Bone marrow (tissue), 2 donors: ENCODE measurements around the gene KCNIP3.

Experiments
- DNase-seq, 2 donors: peaks; one replicate each; lab custom pipeline; 2025; lab: John Stamatoyannopoulos, UW

KCNIP3 gene

DNA sequence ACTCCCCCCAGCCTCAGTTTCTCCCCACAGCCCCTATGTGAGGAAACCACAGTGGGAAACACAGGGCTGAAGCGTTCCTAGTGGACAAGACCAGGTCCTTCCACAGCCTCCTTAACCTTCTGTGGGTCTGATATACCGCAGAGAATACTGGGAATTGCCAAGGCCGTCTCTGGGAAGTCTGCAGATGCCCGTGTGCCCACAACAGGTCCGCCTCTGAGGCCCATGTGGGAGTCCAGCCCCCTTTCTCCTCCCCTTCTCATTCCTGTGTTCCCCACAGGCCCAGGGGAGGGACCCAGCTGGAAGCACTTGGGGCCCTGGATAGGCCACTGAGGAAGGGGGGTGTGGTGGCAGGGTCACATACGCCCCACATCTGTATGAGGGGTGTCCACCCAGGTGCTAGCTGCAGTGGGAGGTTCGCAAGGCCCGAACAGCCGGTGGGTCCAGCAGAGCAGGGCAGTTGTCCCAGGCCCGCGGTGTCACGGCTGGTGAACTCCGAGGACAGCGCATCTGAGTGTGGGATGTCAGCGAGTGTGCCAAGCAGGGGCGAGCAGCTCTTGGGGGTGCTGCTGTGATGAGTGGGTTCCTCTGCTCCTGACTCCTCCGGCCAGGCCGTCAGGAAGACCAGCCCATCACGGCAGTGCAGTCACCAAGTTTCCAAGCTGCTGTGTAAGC lies 2.4 kb upstream of the KCNIP3 start:
- no peak for DNase-seq

DNA sequence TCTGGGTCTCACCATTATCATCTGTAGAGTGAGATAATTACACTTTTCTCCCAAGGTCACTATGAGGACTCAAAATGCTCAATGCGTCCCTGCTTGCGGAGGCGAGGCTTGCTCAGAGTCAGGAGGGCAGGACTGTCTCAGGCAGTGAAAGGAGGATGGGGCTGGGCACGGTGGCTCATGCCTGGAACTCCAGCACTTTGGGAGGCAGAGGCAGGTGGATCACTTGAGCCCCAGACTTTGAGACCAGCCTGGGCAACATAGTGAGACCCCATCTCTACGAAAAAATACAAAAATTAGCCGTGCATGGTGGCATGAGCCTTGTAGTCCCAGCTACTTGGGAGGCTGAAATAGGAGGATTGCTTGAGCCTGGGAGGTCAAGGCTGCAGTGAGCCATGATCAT lies 1.8 kb upstream of the KCNIP3 start:
- no peak for DNase-seq

DNA sequence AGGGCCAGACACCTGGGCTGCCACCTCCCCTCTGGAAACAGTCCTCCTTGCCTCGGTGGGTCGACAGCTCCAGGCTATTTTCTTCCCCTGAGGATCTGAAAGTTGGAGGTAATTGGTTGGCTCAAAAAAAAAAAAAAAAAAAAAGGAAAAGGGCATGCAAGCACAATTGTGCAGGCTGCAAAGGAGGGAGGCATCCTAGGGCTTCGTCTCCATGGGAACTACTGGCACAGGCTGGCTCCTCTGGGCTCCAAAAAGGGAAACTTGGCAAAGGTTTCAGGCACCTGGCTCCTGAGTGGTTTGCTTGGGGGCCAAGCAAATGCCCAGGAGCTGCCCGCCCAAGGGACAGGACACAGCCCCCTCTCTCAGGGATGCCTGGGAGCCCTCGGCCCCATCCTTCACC lies 1.1 kb upstream of the KCNIP3 start:
- no peak for DNase-seq

DNA sequence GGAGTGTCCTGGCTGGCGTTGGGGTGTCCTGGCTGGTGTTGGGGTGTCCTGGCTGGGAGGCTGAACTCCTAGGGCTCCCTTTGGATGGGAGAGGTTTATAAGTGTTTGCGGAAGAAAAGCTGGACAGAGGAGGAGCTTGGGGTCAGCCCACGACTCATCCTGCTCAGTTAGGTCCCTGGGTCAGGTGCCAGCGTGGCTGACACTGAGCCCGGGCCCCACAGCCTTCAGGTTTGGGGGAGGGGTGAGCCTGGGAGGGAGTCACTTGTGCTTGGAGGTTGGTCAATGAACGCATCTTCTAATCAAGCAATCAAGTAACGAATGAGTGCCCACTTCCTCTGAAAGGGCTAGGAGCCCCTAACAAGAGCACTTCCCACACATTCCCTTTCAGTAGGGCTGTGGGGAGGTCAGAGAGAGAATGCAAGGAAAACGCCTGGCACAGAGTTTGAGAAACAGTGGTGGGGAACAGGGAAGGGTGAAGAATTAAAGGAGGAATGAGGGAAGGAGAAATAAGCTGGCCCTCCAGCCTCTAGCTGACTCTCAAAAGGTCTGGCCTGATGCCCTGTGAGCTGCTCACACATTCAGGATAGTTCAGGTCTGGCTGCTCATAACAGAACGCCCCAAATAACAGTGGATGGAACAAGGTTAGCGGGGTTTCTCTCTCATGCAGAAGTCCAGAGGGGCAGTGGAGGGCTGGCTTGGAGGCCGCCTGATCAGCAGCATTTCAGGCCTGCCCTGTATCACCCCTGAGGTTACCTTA lies 670 bp downstream of the KCNIP3 start:
- DNase-seq: no peak

DNA sequence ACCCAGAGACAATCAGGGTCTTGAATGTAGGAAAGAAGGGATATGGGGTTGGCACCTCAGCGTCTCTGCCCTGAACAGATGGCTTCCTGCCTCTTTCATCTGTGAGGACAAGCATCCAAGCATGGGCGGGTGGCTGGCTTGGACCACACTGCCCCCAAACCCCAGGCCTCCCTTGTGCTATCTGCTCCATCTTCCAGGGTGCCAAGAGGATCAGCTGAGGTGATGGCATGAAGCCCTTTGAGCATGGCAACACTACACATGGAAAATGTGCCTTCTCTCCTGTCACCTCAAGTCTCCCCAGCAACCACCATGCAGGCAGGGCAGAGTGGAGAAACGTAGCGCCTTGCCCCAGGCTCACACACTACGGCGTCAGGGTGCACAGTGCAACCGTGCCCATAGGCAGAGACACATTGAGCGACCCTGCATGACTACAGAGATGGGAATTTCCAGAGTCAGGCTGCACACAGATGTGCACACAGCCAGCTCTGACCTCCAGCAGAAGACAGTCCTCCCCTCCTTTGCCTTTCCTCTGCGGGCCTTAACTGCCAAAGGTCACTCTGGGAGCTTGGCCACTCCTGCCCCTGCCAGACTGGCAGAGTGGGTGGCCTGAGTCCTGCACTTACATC lies 1.5 kb downstream of the KCNIP3 start:
- no peak for DNase-seq

DNA sequence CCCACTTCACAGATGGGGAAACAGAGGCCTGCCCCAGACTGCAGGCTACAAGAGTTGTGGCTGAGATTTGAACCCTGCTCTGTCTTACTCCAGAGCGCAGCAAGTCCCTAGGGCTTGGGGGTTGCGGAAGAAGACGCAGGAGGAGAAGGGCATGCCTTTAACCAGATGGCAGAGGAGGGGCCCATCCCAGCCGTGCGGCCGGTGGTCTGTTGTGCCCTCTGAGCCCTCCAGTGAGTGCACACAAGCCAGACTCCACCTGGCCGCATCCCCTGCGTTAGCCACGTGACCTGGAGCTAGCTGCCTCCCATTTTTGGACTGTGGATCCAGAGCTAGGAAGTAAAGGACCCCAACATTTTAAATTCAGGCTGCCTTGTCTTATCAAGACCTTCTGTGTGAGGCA lies 2.8 kb downstream of the KCNIP3 start:
- no peak for DNase-seq

DNA sequence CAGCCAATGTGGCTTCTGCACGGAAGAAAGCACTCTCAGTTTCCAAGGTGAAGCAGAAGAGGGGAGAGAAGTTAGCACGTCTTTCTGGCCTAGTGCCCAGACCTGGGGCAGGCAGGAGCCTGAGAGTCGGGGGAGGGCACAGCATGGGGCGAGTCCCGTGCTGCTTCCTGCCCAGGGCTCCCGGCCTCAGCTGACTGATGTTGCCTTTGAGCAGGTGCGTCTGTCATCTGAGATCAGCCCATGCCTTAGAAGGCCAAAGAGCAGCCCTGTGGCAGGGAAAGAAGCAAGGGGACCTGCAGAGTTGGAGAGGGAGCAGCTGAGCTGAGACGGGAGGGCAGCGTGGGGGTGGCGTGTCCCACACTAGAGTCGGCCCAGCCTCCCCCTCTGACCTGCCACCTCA lies 3.3 kb downstream of the KCNIP3 start:
- no peak for DNase-seq

DNA sequence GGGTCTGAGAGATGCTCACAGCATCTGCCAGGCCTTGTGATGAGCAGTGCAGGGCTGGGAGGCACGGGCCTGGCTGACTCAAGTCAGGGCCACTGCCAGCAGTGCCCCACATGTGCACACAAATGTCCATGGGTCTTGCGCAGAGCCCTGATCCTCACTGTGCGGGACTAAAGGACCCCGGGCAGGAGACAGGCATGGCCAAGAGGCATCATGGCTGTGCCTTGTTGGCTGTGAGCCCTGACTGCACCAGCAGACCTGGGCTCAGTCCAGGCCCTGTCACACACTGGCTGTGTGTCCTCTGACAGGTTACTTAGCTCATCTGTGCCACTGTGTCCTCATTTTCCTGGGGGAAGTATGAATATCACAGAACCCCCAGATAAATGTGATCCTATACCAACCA lies 4.0 kb downstream of the KCNIP3 start:
- DNase-seq: no peak

DNA sequence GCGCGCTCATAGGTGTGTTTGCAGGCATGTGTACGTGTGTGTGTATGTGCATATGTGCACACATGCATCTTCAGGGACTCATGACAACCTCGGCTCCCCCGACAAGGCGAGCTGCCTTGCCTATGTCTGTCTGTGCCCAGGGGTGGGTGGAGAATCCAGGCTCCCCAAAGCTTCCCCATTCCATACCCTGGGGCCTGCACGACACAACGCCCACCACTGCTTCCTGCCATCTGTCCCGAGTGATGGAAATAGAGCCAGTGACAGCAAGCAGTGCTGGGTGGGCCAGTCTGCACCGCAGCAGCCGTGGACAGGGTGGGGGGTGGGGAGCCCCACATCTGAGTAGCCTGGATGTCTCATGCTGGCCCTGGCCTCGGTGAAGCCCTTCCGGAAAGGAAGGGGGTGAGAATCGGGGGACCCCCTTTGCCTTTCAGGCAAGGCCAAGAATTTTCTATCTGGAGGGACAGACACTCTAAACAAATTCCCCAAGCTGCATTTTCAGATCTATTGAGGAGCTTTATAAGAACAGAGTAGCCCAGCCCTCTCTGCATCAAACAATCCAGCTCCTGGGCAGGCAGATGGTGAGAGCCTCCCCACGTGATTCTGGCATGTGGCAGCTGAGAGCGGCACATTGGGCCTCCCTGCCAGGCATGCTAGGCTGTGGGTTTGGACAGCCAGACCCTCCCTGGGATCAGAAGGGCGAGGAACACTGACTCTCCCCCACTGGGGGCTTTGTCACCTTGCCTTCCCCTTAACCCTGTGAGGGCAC lies 4.9 kb downstream of the KCNIP3 start:
- DNase-seq: no peak

DNA sequence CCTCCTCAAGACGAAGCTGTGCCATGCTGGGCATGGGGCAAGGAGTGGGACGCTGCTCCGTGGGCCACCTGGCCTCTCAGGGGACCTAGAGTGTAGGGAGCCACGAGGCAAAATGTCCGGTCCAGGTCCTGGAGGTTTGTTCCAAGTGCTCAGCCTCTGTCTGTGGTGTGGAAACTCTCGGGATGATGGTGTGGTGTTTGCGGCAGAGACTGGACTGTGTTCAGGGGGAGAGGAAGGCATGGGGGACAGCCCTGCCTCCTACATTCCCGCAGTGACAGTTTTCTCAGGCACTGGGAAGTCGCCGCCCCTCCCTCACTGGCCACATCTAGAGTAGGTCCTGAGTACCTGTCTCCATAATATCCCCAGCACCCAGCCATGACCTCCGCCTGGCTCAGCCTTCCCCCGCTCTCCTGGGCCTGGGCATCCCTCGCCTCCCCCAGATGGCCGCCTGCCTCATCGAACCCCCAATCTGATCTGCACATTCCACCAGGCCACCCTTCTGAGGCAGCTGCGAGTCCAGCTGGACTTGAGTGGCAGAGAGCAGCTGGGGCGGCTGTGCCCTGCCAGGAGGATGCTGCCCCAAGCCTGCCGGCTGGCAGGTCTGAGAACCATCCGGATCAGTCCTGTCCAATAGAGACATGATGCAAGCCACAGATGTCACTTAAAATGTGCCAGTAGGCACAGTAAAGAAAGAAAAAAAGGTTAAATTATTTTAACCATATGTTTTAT lies 6.2 kb downstream of the KCNIP3 start:
- no peak for DNase-seq

DNA sequence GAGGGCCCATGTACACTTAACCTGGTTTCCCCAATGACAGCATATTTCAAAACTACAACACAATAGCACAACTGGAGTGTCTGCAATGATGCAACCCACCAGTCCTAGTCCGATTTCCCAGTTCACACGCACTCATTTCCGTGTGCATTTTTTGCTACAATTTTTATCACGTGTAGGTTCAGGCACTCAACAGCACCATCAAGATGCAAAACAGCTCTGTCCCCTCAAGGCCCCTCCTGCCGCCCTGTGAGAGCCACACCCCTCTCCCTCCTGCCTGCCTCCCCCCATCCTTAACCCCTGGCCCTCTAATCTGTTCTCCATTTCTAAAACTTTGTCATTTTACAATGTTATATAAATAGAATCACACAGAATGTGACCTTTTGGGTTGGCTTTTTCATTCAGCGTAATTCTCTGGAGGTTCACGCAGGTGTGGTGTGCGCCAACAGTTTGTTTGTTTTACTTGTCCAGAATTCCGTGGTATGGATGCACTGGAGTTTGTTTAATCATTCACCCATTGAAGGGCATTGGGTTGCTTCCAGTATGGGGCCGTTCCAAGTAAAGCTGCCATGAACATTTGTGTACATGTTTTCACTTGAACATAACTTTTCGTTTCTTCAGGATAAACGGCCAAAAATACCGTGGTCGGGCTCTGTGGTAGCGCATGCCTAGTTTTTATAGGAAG lies 8.4 kb downstream of the KCNIP3 start:
- no peak for DNase-seq

DNA sequence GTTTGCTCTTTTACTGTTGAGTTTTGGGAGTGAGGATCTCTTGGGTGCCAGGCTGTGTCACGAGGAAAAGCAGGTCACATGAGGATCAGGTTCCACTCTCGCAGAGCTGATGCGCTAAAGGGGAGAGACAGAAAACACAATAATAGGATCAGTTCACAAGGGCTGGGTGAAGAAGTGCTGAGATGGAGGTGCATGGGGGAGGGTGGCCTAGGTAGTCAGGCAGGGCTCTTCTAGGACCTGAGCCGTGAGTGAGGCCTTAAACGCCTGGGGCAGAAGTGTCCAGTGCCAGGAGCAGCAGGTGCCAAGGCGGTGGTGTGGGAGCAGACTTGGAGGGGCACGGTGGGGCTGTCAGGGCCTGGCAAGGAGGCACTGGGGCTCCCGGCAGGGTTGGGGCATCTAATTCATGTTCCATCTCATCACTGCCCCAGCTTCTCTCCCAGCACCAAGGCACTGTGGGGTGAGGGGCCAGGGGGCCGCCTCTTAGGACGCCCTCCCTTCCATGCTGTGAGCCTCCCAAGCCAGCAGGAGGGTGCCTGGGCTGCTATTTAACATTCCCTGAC lies 9.3 kb downstream of the KCNIP3 start:
- DNase-seq: no peak

DNA sequence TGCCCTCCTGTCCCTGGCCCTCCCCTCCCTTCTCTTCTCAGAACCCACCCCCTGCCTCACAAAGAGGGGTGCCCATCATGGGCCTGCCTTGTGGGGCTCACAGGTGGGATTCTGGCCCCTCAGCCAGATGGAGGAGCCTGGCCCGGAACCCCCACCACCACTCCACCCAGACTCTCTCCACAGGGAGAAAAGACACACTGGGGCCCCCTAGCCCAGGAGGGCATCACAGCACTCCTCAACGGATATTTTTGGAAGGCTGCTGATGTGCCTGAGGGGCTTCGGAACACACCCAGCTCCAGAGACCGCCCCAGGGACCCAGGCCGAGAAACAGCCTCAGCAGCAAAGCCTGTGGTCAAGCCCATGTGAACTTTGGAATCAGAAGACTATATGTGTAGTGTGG lies 9.9 kb downstream of the KCNIP3 start:
- no peak for DNase-seq

DNA sequence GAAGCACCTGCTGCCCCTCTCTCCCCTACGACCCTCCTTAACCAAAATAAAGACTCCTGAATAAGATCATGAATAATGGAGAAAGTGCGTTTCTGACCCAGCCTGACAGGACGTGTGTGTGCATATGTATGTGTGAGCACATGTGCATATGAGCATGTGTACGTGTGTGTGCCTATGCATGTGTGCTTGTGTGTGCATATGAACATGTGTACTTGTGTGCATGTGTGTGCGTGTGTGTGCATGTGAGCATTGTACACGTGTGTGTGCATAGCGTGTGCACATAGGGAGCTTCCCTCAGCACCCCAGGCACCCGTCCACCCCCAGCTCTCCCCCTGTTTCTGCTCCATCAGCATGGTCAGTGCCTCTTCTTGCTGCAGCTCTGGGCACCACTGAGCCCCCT lies 10.7 kb downstream of the KCNIP3 start:
- no peak for DNase-seq

DNA sequence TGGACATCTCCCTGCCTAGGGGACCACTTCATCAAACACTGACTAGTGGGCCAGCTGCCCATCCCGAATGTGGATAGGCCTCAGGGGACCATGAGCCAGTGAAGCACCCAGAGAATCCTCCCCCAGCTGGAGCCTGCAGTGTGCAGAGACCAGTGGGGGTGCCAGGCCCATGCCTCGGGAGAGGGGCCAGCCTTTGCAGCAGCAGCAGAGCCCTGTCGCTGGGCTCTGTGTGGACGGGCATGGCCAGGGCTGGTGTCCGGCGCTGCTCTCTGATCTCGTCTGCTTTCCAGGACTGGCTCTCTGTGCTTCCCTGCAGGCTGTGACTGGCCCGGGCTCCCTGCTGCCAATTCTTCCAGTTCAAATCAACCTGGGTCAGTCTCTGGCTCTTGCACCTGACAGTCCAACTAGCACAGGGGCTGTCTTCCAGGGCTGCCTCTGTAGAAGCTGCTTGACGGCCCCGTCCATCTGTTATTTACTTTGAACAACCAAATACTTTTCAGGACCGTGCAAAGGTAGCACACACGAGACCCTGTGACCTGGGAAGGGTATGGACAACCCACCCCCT lies 11.4 kb downstream of the KCNIP3 start:
- no peak for DNase-seq

DNA sequence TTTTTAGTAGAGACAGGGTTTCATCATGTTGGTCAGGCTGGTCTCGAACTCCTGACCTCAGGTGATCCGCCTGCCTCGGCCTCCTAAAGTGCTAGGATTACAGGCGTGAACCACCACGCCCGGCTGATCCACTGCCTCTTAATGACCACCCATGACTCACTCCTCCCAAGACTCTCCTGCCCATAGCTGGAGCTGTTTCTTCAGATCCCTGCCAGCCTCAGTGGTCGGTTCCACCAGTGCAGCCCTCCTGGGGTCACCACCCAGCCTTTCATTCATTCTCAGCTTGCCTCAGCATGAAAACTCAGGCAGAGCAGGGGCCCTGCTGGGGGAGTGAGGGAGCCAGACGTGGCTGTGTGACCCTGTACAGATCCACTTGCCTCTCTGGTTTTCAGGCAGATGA lies 12.5 kb downstream of the KCNIP3 start:
- no peak for DNase-seq

DNA sequence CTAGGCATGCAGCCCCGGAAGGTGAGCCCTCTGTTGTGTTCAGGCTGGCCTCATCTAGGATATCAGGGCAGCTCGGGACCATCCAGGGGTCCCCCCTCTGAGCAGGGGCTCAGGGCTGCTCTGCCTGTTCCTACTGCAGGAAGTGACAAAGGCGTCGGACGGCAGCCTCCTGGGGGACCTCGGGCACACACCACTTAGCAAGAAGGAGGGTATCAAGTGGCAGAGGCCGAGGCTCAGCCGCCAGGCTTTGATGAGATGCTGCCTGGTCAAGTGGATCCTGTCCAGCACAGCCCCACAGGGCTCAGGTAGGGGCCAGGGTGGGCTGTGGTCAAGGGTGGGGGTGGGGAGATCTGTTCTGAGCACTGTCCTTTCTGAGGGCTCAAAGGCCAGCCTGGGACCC lies 13.1 kb downstream of the KCNIP3 start:
- DNase-seq: no peak

DNA sequence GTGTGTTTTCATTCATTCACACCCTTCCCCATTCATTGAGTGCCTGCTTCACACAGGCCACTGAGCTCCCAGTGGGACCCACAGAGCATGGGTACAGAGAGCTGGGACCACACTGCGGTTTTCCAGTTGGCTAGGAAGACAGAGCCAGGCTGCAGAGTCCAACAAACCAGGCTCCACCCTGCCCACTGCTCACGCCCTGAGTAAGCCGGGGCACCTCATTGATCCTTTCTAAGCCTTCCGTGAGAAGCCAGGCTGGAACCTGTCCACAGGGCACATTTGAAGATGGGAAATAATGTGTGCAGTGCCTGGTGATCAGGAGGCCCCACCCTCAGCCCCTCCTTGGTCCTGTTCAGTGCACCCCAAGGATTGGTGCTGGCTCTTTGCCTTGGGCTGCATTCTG lies 13.5 kb downstream of the KCNIP3 start:
- no peak for DNase-seq

DNA sequence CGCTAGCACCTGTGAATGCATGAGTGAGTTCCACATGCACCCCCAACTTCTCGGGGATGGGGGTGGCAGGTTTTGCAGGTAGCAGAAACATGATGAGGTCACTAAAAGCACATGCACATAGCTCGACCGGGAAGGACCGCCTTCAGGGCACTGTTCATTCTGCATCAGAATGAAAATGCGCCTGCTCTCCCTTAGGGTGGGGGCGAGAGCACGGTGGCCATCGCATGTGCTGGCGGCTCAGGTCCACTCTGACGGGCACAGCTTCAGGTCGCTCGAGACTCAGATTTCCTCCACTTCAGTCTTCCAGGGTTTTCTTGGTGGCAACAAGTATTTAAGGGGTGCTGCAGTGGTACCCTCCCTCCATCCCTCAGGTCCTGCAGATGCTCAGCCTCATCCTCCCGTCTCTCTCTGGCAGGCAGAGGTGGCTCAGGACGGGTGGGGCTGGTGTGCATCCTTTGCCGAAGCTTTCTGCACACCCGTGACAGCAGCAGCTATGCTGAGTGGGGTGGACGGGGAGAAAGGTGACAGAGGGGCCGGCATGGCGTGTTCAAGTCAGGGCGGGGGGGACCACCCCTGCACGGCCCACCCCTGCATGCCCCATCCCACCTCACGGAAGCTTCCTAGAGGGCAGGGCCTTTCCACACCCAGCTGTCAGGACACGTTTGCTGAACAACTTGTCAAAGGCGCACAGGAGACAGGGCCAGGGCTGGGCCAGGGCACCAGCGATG lies 14.8 kb downstream of the KCNIP3 start:
- DNase-seq: no peak

DNA sequence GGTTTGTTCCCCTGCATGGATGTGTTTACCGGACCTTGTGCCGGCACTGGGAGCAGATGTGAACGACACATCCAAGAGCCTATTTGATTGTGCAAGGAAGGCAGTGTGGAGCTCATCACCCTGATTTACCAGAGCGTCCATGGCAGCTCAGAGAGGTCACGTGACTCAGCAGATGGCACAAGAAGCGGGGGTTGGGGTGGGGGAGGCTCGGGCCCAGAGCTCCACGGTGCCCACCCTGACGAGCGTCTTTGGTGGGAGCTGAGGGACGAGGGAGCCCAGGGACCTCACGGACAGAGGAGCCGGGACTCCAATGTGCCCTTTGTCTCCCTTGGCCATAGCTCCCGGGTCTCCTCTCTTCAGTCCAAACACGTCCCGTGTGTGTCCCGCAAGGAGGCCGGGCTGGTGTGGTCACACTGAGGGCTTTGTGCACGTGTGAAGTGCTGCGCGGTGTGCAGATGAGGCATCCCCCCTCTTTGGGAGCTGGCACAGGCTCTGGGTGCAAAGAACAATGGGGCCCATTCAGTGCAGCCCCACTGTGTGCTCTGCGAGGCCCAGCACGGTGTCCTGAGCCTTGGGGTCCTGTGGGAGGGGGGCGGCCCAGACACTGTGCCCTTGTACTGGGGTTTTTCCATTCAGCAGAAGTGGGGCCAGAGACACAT lies 15.5 kb downstream of the KCNIP3 start:
- no peak for DNase-seq
